Stimulated activated CD4-positive, alpha-beta T cell treated with anti-CD3 and anti-CD28 coated beads, Interleukin-15, amount 100 ng/mL, for 48 hours (primary cell): ENCODE measurements around the gene TMEM59L.

Experiments
- DNase-seq, 2 donors: peaks; one replicate each; pipeline ENCODE4 v3.0.0-alpha.2; 2020; ENCODE audit warnings: low read depth in 2 of 2

The TMEM59L gene

GRCh38 chr19:18636969-18637629, 24.4 kb downstream of the TMEM59L start, which contains the start of gene KLHL26:
TSS of gene KLHL26 (plus strand) at chr19:18637028. CDS start at chr19:18637055, 27 bp downstream.
- peak in 1 of 2 donors; percentile 8 for DNase-seq

DNA sequence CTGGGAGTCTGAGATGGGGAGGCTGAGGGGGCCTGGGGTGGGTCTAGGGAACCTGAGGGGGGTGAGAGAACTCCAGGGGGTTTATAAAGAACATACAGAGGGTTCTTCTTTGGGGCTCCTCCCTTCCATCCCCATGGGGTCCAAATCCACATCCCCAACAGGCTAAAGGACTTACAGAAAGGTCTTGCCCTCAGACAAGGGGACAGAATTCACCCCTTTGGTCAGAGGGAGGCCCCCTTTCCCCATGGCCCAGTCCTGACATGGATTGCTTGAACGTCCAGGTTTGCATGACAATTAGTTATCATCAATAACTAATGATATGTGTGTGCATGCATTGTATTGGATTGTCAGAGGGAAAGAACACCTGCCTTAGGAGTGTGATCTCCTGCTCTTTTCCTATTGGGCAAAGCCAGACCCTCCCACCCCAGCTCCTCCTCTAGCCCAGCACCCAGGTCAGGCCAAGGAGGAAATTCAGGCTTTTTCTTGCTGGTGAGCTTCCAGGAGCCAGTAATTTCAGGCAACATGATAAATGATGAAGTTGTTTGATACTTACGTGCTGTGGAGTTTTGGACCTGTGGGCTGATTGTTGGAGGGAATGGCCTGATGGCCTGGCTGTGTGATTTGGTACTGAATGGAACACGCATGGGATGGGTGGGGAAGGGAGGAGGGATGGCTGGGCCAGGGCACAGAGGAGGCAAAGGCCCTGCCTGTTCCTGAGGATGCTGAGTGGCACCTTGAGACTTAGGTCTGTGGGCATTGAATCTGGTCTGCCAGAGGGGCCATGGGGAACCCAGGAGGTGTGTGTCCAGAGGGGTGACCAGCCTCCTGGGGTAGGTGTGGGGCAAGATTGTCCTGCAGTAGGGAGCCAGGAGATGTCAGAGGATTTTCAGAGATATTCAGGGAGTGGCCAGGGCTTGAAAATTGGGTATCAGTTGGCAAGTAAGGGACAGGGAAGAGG, 25.3 kb downstream of the TMEM59L start:
- DNase-seq: no peak

DNA sequence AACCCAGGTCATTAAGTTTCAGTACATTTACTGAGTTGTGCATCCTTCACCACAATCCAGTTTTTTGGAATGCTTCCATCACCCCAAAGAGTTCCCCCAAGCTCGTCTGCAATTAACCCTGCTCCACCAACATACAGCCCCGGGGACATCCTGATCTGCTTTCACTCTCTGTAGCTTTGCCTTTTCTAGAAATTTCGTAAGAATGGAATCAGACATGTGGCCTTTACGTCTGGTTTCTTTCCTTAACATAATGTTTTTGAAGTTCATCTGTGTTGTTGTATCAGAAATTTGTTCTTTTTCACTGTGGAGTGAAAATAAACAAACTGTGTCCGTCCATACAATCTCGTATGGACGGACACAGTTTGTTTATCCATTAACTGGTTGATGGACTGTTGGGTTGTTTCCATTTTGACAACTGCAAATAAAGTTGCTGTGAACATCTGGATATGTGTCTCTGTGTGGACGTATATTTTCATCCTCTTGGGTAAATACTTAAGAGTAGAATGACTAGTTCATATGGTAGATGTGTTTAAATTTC, 27.1 kb downstream of the TMEM59L start:
- no peak for DNase-seq

DNA sequence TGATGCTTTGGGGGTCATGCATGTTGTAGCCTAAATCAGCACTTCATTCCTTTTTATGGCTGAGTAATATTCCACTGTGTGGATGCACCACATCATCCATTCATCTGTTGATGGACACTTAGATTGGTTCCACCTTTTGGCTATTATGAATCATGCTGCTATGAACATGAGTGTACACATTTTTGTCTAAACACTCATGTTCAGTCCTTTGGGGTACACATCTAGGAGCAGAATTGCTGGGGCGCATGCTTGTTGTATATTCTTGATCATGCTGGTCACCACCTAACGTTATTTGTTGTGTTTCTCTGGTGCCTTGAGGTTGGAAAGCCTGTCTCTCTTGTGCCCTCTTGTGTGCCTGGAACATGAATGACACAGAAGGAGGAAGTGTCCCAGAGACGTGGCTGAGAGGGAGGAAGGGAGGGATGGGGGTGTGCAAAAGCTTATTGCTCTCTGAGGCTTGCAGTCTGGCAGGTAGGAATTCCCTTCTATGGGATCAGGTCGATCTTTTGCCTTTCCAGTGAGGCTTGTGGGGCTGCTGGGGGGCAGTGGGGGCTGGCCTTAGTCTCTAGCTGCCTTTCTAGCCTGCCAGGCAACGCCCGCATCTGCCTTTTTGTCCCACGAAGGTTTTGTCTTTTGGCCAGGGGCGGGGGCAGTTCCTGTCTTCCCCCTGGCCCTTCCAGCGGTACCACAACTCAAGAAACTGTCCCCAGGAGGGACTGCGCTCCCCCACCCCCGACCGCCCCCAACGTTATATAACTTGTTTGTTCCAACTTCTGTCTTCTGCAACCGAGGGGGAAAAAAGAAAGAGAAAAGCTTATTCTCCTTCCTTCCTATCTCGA, 31.7 kb downstream of the TMEM59L start:
- no peak for DNase-seq

DNA sequence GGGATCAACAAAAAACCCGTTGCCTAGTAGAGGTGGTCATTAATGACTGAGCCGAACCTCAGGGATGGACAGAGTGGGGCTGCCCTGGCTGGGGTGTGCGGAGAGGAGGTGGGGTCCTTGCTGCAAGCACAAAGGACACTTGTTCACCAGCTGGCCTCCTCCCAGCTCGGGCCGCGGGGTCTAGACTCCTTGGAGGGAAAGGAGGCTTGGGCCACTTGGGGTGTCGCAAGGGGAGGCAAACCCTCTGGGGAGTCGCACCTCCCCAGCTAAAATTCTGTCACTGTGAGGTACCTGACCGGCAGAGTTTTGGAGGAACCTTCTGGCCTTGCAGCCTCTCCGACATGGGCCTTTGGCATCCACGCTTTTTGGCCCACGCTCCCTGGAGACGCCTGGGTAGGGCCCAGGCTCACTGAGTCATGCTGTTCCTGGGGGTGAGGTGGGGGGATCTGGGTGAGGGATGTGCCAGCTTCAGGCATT, 32.4 kb downstream of the TMEM59L start:
- no peak for DNase-seq

- DNase-seq: no peak
Observed at GRCh38 chr19:18646535-18647370, 34.1 kb downstream of the TMEM59L start.

DNA sequence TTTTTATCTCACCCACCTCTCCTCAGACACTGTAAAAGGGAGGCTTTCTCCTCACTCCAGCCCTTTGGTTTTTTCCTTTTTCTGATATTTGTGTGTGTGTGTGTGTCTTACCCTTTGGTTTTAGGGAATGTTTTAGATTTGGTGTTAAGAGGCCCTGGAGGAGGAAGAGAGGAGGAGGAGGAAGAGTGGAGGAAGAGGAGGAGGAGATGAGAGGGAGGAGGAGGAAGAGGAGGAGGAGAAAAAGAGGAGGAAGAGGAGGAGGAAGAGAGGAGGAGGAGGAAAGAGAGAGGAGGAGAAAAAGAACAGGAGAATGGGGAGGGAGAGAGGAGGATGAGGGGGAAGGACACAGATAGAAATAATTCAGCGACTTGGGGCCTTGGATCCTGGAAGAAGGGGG, 34.7 kb downstream of the TMEM59L start:
- DNase-seq: no peak

DNA sequence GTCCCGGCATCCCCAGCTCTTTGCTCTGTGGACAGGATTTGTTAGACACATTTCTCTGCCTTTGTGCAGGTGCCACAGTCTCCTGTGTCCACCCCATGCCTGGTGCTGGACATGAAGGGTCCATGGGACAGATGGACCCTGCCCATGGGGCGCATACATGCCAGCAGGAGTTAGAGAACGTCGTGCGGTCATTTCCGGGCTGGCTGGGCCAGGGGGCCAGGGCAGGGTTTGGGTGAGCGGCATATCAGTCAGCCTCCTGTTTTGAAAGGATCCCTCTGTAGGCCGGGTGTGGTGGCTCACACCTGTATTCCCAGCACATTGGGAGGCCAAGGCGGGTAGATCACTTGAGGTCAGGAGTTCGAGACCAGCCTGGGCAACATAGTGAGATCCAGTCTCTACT, 35.1 kb downstream of the TMEM59L start:
- DNase-seq: no peak

GRCh38 chr19:18648973-18649315, 36.3 kb downstream of the TMEM59L start:
- DNase-seq: no peak

- no peak for DNase-seq
Observed at GRCh38 chr19:18649371-18650020, 36.8 kb downstream of the TMEM59L start.

- no peak for DNase-seq
Observed at GRCh38 chr19:18650021-18650390, 37.3 kb downstream of the TMEM59L start.

DNA sequence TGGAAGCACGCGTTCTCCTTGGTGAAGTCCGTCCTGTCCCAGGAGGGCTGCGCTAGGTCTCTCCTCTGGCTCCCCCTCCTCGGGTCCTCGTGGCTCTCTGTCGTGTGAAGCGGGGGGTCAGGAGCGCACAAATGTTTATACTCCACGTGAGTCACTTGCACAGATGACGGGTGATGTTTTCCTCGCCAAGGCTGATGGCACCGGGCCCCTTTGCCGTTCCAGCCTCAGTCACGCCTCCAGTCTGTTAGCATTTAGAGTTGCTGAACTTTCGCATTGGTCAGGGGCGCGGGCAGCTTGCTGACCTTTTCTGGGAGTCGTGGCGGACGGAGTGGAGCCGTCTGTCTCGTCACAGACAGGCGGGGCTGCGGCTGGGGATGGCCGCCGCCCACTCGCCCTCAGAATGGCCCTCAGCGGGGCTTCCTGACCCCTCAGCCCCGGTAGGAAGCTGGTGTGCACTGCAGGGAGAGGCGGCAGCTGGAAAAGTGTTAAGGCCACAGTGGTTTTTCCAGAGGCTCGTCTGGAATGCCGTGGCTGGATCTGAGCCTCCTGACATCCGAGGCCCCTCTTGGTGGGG, 37.9 kb downstream of the TMEM59L start:
- DNase-seq: no peak

- DNase-seq: no peak
Observed at GRCh38 chr19:18651300-18651699, 38.6 kb downstream of the TMEM59L start.

- no peak for DNase-seq
Observed at GRCh38 chr19:18651733-18652132, 39.1 kb downstream of the TMEM59L start.

DNA sequence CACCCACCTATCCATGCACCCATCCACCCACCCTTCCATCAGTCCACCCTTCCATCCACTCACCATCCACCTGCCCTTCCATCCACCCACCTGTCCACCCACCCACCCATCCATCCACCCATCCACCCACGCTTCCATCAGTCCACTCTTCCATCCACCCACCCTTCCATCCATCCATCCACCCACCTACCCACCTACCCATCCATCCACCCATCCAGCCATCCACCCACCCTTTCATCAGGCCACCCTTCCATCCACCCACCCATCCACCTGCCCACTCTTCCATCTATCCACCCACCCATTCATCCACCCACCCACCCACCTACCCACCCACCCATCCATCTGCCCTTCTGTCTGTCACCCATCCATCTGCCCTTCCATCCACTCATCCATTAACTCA, 41.2 kb downstream of the TMEM59L start:
- no peak for DNase-seq

DNA sequence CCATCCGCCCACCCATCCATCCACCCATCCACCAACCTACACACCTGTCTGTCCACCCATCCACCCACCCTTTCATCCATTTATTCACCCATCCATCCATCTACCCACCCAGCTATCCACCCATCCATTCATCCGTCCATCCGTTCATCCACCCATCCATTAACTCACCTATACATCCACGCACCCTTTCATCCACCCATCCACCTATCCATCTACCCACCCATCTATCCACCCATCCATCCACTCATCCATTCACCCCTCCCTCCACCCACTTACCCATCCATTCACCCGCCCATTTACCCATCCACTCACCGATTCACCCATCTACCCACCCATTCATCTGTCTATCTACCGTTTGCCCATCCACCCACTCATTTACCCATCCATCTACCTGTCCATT, 41.8 kb downstream of the TMEM59L start:
- DNase-seq: no peak

GRCh38 chr19:18655173-18655844, 42.6 kb downstream of the TMEM59L start:
- DNase-seq: no peak

- no peak for DNase-seq
Observed at GRCh38 chr19:18656337-18657086, 43.8 kb downstream of the TMEM59L start.
